IPS DF 4.7 (cell line): ENCODE data around the gene TFF3.
A peak's percentile ranks its signal among the peaks of the same experiment; 100 is the strongest.

ENCODE experiments used
- DNase-seq: peaks from one replicate; pipeline ENCODE4 v3.0.0-alpha.2; 2013; ENCODE audit warnings: low spot score; ENCODE audit errors: extremely low read depth

The TFF3 gene

GRCh38 chr21:42346866-42347600 is 31.8 kb upstream of the TFF3 start:
- DNase-seq: no peak

- no peak for DNase-seq
Measured at GRCh38 chr21:42346441-42346840, 31.2 kb upstream of the TFF3 start.

GRCh38 chr21:42344631-42345030 is 29.4 kb upstream of the TFF3 start:
- no peak for DNase-seq

- DNase-seq: no peak
Measured at GRCh38 chr21:42343963-42344510, 28.8 kb upstream of the TFF3 start.

GRCh38 chr21:42343556-42343955 is 28.3 kb upstream of the TFF3 start:
- DNase-seq: no peak

GRCh38 chr21:42343101-42343500 is 27.9 kb upstream of the TFF3 start:
- DNase-seq: no peak

- DNase-seq: no peak
Measured at GRCh38 chr21:42341776-42342542, 26.8 kb upstream of the TFF3 start.

- DNase-seq: no peak
Measured at GRCh38 chr21:42340187-42341050, 25.2 kb upstream of the TFF3 start.

- DNase-seq: no peak
Measured at GRCh38 chr21:42338729-42339715, 23.8 kb upstream of the TFF3 start.

GRCh38 chr21:42337830-42338728 is 22.9 kb upstream of the TFF3 start:
- peak; percentile 60 for DNase-seq

- no peak for DNase-seq
Measured at GRCh38 chr21:42337276-42337675, 22.1 kb upstream of the TFF3 start.

- DNase-seq: peak; percentile 66
Measured at GRCh38 chr21:42336054-42336453, 20.8 kb upstream of the TFF3 start.

GRCh38 chr21:42332557-42333317 is 17.5 kb upstream of the TFF3 start:
- no peak for DNase-seq

GRCh38 chr21:42331660-42332059 is 16.5 kb upstream of the TFF3 start:
- no peak for DNase-seq

- no peak for DNase-seq
Measured at GRCh38 chr21:42330380-42331371, 15.5 kb upstream of the TFF3 start.

GRCh38 chr21:42324896-42325295 is 9.7 kb upstream of the TFF3 start:
- DNase-seq: no peak

- DNase-seq: no peak
Measured at GRCh38 chr21:42321845-42322244, 6.6 kb upstream of the TFF3 start.
